Ishikawa (cell line): Measurements from ENCODE around the gene LRRC1.

Experiments
- EP300 ChIP-seq: IDR thresholded peaks from 2 replicates; pipeline ENCODE4 v1.6.1; 2012; ENCODE audit warnings: borderline replicate concordance
- ZBTB7A ChIP-seq: IDR thresholded peaks from 2 replicates; pipeline ENCODE4 v1.6.1; 2012; ENCODE audit warnings: low read depth
- TF ChIP-seq, protein P1 (sequence below): IDR thresholded peaks from 2 replicates; pipeline ENCODE4 v1.6.1; 2012; ENCODE audit warnings: low read depth, mild to moderate bottlenecking

DNA sequence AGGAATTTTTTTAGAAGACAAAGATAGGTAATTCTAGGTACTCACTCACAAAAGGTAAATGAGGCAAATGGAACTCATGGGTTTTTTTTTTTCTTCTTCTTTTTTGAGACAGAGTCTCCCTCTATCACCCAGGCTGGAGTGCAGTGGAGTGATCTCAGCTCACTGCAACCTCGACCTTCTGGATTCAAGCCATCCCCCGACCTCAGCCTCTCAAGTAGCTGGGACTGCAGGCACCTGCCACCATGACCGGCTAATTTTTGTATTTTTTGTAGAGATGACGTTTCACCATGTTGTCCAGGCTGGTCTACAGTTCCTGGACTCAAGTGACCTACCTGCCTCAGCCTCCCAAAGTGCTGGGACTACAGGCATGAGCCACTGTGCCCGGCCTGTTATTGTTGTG is 126.1 kb downstream of the LRRC1 start:
- TF ChIP-seq ZBTB7A (no peak), EP300 (no peak)
- TF ChIP-seq, protein P1, sequence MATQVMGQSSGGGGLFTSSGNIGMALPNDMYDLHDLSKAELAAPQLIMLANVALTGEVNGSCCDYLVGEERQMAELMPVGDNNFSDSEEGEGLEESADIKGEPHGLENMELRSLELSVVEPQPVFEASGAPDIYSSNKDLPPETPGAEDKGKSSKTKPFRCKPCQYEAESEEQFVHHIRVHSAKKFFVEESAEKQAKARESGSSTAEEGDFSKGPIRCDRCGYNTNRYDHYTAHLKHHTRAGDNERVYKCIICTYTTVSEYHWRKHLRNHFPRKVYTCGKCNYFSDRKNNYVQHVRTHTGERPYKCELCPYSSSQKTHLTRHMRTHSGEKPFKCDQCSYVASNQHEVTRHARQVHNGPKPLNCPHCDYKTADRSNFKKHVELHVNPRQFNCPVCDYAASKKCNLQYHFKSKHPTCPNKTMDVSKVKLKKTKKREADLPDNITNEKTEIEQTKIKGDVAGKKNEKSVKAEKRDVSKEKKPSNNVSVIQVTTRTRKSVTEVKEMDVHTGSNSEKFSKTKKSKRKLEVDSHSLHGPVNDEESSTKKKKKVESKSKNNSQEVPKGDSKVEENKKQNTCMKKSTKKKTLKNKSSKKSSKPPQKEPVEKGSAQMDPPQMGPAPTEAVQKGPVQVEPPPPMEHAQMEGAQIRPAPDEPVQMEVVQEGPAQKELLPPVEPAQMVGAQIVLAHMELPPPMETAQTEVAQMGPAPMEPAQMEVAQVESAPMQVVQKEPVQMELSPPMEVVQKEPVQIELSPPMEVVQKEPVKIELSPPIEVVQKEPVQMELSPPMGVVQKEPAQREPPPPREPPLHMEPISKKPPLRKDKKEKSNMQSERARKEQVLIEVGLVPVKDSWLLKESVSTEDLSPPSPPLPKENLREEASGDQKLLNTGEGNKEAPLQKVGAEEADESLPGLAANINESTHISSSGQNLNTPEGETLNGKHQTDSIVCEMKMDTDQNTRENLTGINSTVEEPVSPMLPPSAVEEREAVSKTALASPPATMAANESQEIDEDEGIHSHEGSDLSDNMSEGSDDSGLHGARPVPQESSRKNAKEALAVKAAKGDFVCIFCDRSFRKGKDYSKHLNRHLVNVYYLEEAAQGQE: no peak
